ENCODE data around the gene TMED1. TPM values are rescaled to one million over a fixed set of nuclear protein-coding genes. Genes with fewer than 3 reads are reported as not detected.

TMED1 gene
- total RNA-seq, 1 donor from 2014 or later, result 27.0 TPM

- DNase-seq (ENCODE audit: low spot score), result no peak
- H3K9ac ChIP-seq, result no peak overlapping the region
- no peak overlapping the region for H3K27ac Mint-ChIP-seq
- no peaks in the 10 kb centered on the region for H3F3A ChIP-seq (ENCODE audit: low read depth)
- no peak overlapping the region for H3K4me3 Mint-ChIP-seq
- H3K36me3 ChIP-seq, result no peaks in the 10 kb centered on the region
- no peaks in the 10 kb centered on the region for H3K9me3 ChIP-seq (ENCODE audit: low read depth)
- H3K36me3 Mint-ChIP-seq, result peaks cover 9% of the 10 kb centered on the region
- no peaks in the 10 kb centered on the region for H3K79me2 ChIP-seq (ENCODE audit: low read depth)
- TF ChIP-seq CTCF (IDR thresholded peaks at IDR 0.05) (no peak), EZH2phosphoT487 (IDR thresholded peaks at IDR 0.05) (no peak), EZH2 (IDR thresholded peaks at IDR 0.05) (no peak)
- H3K4me3 ChIP-seq, result no peak overlapping the region
- no peak overlapping the region for H3K4me2 ChIP-seq
- no peak overlapping the region for H2AFZ ChIP-seq (replicated peaks)
- H4K20me1 ChIP-seq (ENCODE audit: low read depth), result no peaks in the 10 kb centered on the region
- H3K9me3 Mint-ChIP-seq, result no peaks in the 10 kb centered on the region
- H3K27me3 Mint-ChIP-seq (ENCODE audit: insufficient read depth, low read depth), result peaks cover 6% of the 10 kb centered on the region
- H3K4me1 ChIP-seq, result no peaks in the 10 kb centered on the region
- H3K27ac ChIP-seq, result no peak overlapping the region
- no peaks in the 10 kb centered on the region for H3K27me3 ChIP-seq
- H3K4me1 Mint-ChIP-seq, result no peaks in the 10 kb centered on the region
These were observed 9.8 kb downstream of the TMED1 start for GRCh38 chr19:10826231-10826630.

GRCh38 chr19:10823690-10824089, 12.3 kb downstream of the TMED1 start:
- Histone ChIP-seq H3K27ac (no peak overlapping the region), H4K20me1 (ENCODE audit: low read depth) (no peaks in the 10 kb centered on the region), H3K9me3 (ENCODE audit: low read depth) (no peaks in the 10 kb centered on the region), H2AFZ (replicated peaks) (no peak overlapping the region), H3K79me2 (ENCODE audit: low read depth) (no peaks in the 10 kb centered on the region), H3K9ac (no peak overlapping the region), H3K4me3 (no peak overlapping the region), H3F3A (ENCODE audit: low read depth) (no peaks in the 10 kb centered on the region), H3K36me3 (no peaks in the 10 kb centered on the region), H3K27me3 (no peaks in the 10 kb centered on the region), H3K4me1 (no peaks in the 10 kb centered on the region), H3K4me2 (no peak overlapping the region)
- H3K27ac Mint-ChIP-seq, result no peak overlapping the region
- no peaks in the 10 kb centered on the region for H3K4me1 Mint-ChIP-seq
- H3K27me3 Mint-ChIP-seq (ENCODE audit: insufficient read depth, low read depth), result peaks cover 11% of the 10 kb centered on the region
- no peak for DNase-seq (ENCODE audit: low spot score)
- no peak for TF ChIP-seq EZH2 (IDR thresholded peaks at IDR 0.05)
- TF ChIP-seq EZH2phosphoT487 (IDR thresholded peaks at IDR 0.05), result no peak
- no peak for TF ChIP-seq CTCF (IDR thresholded peaks at IDR 0.05)
- H3K36me3 Mint-ChIP-seq, result peaks cover 23% of the 10 kb centered on the region
- H3K9me3 Mint-ChIP-seq, result no peaks in the 10 kb centered on the region
- no peak overlapping the region for H3K4me3 Mint-ChIP-seq

GRCh38 chr19:10820173-10820572, 15.8 kb downstream of the TMED1 start:
- H3K4me3 Mint-ChIP-seq, result no peak overlapping the region
- H2AFZ ChIP-seq (replicated peaks), result no peak overlapping the region
- H3K27ac ChIP-seq, result no peak overlapping the region
- H3K27me3 ChIP-seq, result no peaks in the 10 kb centered on the region
- H3K27me3 Mint-ChIP-seq (ENCODE audit: insufficient read depth, low read depth), result peaks cover 7% of the 10 kb centered on the region
- no peak overlapping the region for H3K4me3 ChIP-seq
- no peaks in the 10 kb centered on the region for H3F3A ChIP-seq (ENCODE audit: low read depth)
- no peaks in the 10 kb centered on the region for H3K4me1 Mint-ChIP-seq
- no peaks in the 10 kb centered on the region for H3K36me3 ChIP-seq
- peak overlapping the region; percentile 5 for H3K27ac Mint-ChIP-seq
- H3K4me1 ChIP-seq, result no peaks in the 10 kb centered on the region
- H3K9me3 Mint-ChIP-seq, result no peaks in the 10 kb centered on the region
- no peaks in the 10 kb centered on the region for H4K20me1 ChIP-seq (ENCODE audit: low read depth)
- no peak overlapping the region for H3K9ac ChIP-seq
- no peak for DNase-seq (ENCODE audit: low spot score)
- H3K4me2 ChIP-seq, result no peak overlapping the region
- no peaks in the 10 kb centered on the region for H3K9me3 ChIP-seq (ENCODE audit: low read depth)
- H3K79me2 ChIP-seq (ENCODE audit: low read depth), result no peaks in the 10 kb centered on the region
- TF ChIP-seq EZH2 (IDR thresholded peaks at IDR 0.05), result no peak
- TF ChIP-seq EZH2phosphoT487 (IDR thresholded peaks at IDR 0.05), result no peak
- TF ChIP-seq CTCF (IDR thresholded peaks at IDR 0.05), result peak; percentile 20
- H3K36me3 Mint-ChIP-seq, result peaks cover 15% of the 10 kb centered on the region
